HEK293 (cell line): ENCODE measurements around the gene CRYZ.
"Not testable (repeated sequence)": the region's sequence is repeated elsewhere in the genome, so short reads cannot be mapped to it uniquely, and the experiment has no call there.

Experiments used
- CTCF ChIP-seq: fragments of 450-650 bp; formaldehyde crosslinking; IDR thresholded peaks from 2 replicates; pipeline ENCODE4 v1.5.1; 2016; ENCODE audit warnings: missing biosample characterization, missing genetic modification characterization
- PRDM10 ChIP-seq: fragments of 450-650 bp; formaldehyde crosslinking; IDR thresholded peaks from 2 replicates; pipeline ENCODE4 v1.5.1; 2016; ENCODE audit warnings: missing biosample characterization, missing genetic modification characterization
- ZNF555 ChIP-seq: fragments of 450-650 bp; formaldehyde crosslinking; conservative IDR thresholded peaks from 2 replicates; pipeline ENCODE4 v1.5.1; 2017; ENCODE audit warnings: missing biosample characterization, mild to moderate bottlenecking, missing genetic modification characterization, inconsistent platforms
- ZNF785 ChIP-seq: fragments of 450-650 bp; formaldehyde crosslinking; IDR thresholded peaks from 2 replicates; pipeline ENCODE4 v1.5.1; 2016; ENCODE audit warnings: missing biosample characterization, missing genetic modification characterization

- TF ChIP-seq ZNF785; PRDM10 (tag by site-specific recombination); ZNF555 (tag by site-specific recombination); CTCF (tag by site-specific recombination): not testable (repeated sequence)
These were observed 12.4 kb upstream of the CRYZ start for GRCh38 chr1:74745247-74745646.
